Smooth muscle cell (in vitro differentiated cells): ENCODE data around the gene PPP1R18. TPM values are rescaled to one million over a fixed set of nuclear protein-coding genes. Genes with fewer than 3 reads are reported as not detected.

Source experiments
- DNase-seq: peaks from one replicate; lab custom pipeline; 2025; ENCODE audit not compliant: unreplicated experiment; lab: John Stamatoyannopoulos, UW
- H2AFZ ChIP-seq: fragments of 200-600 bp; sonication (generic); 2 replicates; pipeline ENCODE4 v1.6.0; 2016; ENCODE audit warnings: antibody characterized with exemption, low read depth, mild to moderate bottlenecking
- H3F3A ChIP-seq: fragments of 200-600 bp; sonication (generic); 2 replicates; pipeline ENCODE4 v1.6.0; 2017; ENCODE audit warnings: antibody characterized with exemption, low read depth
- H3K27ac ChIP-seq: fragments of 200-600 bp; sonication (generic); 2 replicates; pipeline ENCODE4 v1.5.1; 2016; ENCODE audit warnings: low read depth, mild to moderate bottlenecking
- H3K27me3 ChIP-seq: fragments of 200-600 bp; sonication (generic); 2 replicates; pipeline ENCODE4 v1.6.1; 2016; ENCODE audit warnings: low read depth, mild to moderate bottlenecking
- H3K36me3 ChIP-seq: fragments of 200-600 bp; sonication (generic); 2 replicates; pipeline ENCODE4 v1.5.1; 2016; ENCODE audit warnings: low read depth
- H3K4me1 ChIP-seq: fragments of 200-600 bp; sonication (generic); 2 replicates; pipeline ENCODE4 v1.5.1; 2016; ENCODE audit warnings: low read depth
- H3K4me2 ChIP-seq: fragments of 200-600 bp; sonication (generic); 2 replicates; pipeline ENCODE4 v1.6.0; 2016; ENCODE audit warnings: mild to moderate bottlenecking
- H3K4me3 ChIP-seq: fragments of 200-600 bp; sonication (generic); 2 replicates; pipeline ENCODE4 v1.5.1; 2016; ENCODE audit warnings: mild to moderate bottlenecking
- H3K79me2 ChIP-seq: fragments of 200-600 bp; sonication (generic); 2 replicates; pipeline ENCODE4 v1.6.0; 2016; ENCODE audit warnings: low read depth, mild to moderate bottlenecking
- H3K9ac ChIP-seq: fragments of 200-600 bp; sonication (generic); 2 replicates; pipeline ENCODE4 v1.6.0; 2016; ENCODE audit warnings: low read depth
- H3K9me3 ChIP-seq: fragments of 200-600 bp; sonication (generic); replicated peaks from 2 replicates; pipeline ENCODE4 v1.5.1; 2016; ENCODE audit warnings: low read depth
- H4K20me1 ChIP-seq: fragments of 200-600 bp; sonication (generic); 2 replicates; pipeline ENCODE4 v1.6.0; 2016; ENCODE audit warnings: low read depth
- WGBS: methylation state at CpG from one replicate; pipeline ENCODE4 v1.1.7; 2016; ENCODE audit warnings: low lambda C conversion rate; 5-methylcytosine and 5-hydroxymethylcytosine counted together
- polyA plus RNA-seq: library from polyadenylated mRNA; unstranded; fragments of >200 nt; fragmentation: Nextera tagmentation; extraction: Ambion mirVana; gene quantifications from 2 replicates; pipeline ENCODE4 v1.2.1, GENCODE V29; 2016
- total RNA-seq: library from RNA; depleted of rRNA; stranded (reverse); fragments of >200 nt; gene quantifications from 2 replicates; pipeline ENCODE4 v1.2.3, GENCODE V29; 2014
- TF ChIP-seq, protein P1 (sequence below): fragments of 200-600 bp; sonication (generic); IDR thresholded peaks from 2 replicates; pipeline ENCODE4 v1.5.1; 2017; ENCODE audit warnings: borderline replicate concordance, mild to moderate bottlenecking, antibody characterized with exemption; ENCODE audit not compliant: insufficient read depth, poor library complexity, severe bottlenecking

The PPP1R18 gene
- total and polyA plus RNA-seq, 2 experiments from 2014 or later = 41.6 to 55.3 TPM

DNA sequence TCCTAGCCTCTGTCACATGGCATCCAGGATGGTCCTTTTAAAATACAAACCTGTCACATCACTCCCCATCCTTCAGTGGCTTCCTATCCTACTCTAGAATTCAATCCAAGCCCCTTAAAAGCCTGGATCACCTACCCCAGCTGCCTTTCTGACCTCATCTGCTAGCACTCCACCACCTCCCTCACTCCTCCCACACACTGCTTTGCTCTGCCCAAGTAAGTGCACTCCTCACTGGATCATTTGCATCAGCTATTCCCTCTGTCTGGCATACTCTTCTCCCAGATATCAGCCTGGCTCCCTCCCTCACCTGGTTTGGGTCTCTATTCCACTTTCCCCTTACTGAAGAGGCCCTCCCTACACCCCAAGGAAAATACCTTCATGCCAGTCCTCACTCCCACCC lies 29.0 kb downstream of the PPP1R18 start:
- no peak overlapping the region for H3K9ac ChIP-seq
- no peaks in the 10 kb centered on the region for H4K20me1 ChIP-seq
- no peaks in the 10 kb centered on the region for H3F3A ChIP-seq

DNA sequence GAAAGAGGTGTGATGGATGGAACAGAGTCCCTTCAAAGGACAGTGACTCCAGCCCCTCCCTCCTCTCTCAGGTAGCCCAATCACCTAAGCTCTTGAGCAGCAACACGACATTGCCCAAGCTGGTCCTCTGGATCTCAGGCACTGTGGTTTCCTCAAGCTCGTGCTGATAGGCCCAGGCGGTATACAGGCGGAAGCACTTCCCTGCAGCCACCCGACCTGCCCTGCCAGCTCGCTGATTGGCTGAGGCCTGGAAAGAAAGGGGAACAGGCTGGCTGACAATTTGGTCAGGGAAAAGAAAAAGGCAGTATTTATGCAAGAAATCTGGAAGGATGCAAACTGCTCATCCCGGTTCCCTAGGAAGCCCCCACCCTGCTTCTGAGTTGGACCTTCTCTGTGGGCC lies 29.9 kb downstream of the PPP1R18 start:
- TF ChIP-seq, protein P1, sequence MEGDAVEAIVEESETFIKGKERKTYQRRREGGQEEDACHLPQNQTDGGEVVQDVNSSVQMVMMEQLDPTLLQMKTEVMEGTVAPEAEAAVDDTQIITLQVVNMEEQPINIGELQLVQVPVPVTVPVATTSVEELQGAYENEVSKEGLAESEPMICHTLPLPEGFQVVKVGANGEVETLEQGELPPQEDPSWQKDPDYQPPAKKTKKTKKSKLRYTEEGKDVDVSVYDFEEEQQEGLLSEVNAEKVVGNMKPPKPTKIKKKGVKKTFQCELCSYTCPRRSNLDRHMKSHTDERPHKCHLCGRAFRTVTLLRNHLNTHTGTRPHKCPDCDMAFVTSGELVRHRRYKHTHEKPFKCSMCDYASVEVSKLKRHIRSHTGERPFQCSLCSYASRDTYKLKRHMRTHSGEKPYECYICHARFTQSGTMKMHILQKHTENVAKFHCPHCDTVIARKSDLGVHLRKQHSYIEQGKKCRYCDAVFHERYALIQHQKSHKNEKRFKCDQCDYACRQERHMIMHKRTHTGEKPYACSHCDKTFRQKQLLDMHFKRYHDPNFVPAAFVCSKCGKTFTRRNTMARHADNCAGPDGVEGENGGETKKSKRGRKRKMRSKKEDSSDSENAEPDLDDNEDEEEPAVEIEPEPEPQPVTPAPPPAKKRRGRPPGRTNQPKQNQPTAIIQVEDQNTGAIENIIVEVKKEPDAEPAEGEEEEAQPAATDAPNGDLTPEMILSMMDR = no peak
- H3K27ac ChIP-seq = no peak overlapping the region

More for the DNA sequence above, 29.0 kb downstream of the PPP1R18 start:
- TF ChIP-seq, protein P1 = no peak
- H3K4me2 ChIP-seq = no peak overlapping the region
- no peak for DNase-seq
- no peaks in the 10 kb centered on the region for H3K27me3 ChIP-seq
- H3K9me3 ChIP-seq = no peaks in the 10 kb centered on the region
- no peaks in the 10 kb centered on the region for H3K79me2 ChIP-seq
- H3K4me1 ChIP-seq = no peaks in the 10 kb centered on the region
- peaks cover 3% of the 10 kb centered on the region for H3K36me3 ChIP-seq
- no peak overlapping the region for H3K27ac ChIP-seq
- no peak overlapping the region for H3K4me3 ChIP-seq
- no peak overlapping the region for H2AFZ ChIP-seq

DNA sequence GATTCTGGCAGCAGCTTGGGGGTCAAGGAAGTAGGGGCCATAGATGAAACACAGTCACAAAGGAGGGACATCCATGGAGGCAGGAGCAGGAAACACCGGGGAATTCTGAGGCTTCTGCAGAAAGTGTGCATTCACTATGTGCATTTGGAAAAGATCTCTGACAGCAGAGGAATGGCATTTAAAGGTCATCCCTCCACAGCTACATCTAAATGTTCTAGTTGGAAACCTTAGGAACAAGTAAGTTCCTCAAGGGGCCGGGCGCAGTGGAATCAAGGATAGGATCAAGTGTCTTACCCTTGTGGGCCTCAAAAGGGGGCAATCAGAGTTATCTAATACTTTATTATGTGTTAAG lies 30.7 kb downstream of the PPP1R18 start:
- no peak overlapping the region for H3K4me2 ChIP-seq
- H4K20me1 ChIP-seq = no peaks in the 10 kb centered on the region
- no peak overlapping the region for H2AFZ ChIP-seq
- no peaks in the 10 kb centered on the region for H3K79me2 ChIP-seq
- 98% methylated on average over 3 of the region's 3 CpGs for WGBS
- no peaks in the 10 kb centered on the region for H3K9me3 ChIP-seq
- H3F3A ChIP-seq = no peaks in the 10 kb centered on the region
- H3K27ac ChIP-seq = no peak overlapping the region
- no peak overlapping the region for H3K4me3 ChIP-seq
- TF ChIP-seq, protein P1 = no peak
- no peak for DNase-seq
- no peaks in the 10 kb centered on the region for H3K27me3 ChIP-seq
- peaks cover 7% of the 10 kb centered on the region for H3K36me3 ChIP-seq
- no peaks in the 10 kb centered on the region for H3K4me1 ChIP-seq
- H3K9ac ChIP-seq = no peak overlapping the region

More for the DNA sequence above, 29.9 kb downstream of the PPP1R18 start:
- no peak for DNase-seq
- H3K9me3 ChIP-seq = no peaks in the 10 kb centered on the region
- no peaks in the 10 kb centered on the region for H4K20me1 ChIP-seq
- WGBS = 93% methylated on average over 7 of the region's 7 CpGs
- no peaks in the 10 kb centered on the region for H3K27me3 ChIP-seq
- H3K4me3 ChIP-seq = no peak overlapping the region
- H3K79me2 ChIP-seq = no peaks in the 10 kb centered on the region
- no peaks in the 10 kb centered on the region for H3F3A ChIP-seq
- no peak overlapping the region for H2AFZ ChIP-seq
- H3K4me1 ChIP-seq = no peaks in the 10 kb centered on the region
- H3K4me2 ChIP-seq = no peak overlapping the region
- no peak overlapping the region for H3K9ac ChIP-seq
- peaks cover 7% of the 10 kb centered on the region for H3K36me3 ChIP-seq
